D341Med (cell line): ENCODE data around the gene MCL1.
"Not testable (repeated sequence)": the region's sequence is repeated elsewhere in the genome, so short reads cannot be mapped to it uniquely, and the experiment has no call there.

Experiments
- DNase-seq: peaks from one replicate; pipeline ENCODE4 v3.0.0; 2012; ENCODE audit warnings: low spot score

MCL1 gene

DNA sequence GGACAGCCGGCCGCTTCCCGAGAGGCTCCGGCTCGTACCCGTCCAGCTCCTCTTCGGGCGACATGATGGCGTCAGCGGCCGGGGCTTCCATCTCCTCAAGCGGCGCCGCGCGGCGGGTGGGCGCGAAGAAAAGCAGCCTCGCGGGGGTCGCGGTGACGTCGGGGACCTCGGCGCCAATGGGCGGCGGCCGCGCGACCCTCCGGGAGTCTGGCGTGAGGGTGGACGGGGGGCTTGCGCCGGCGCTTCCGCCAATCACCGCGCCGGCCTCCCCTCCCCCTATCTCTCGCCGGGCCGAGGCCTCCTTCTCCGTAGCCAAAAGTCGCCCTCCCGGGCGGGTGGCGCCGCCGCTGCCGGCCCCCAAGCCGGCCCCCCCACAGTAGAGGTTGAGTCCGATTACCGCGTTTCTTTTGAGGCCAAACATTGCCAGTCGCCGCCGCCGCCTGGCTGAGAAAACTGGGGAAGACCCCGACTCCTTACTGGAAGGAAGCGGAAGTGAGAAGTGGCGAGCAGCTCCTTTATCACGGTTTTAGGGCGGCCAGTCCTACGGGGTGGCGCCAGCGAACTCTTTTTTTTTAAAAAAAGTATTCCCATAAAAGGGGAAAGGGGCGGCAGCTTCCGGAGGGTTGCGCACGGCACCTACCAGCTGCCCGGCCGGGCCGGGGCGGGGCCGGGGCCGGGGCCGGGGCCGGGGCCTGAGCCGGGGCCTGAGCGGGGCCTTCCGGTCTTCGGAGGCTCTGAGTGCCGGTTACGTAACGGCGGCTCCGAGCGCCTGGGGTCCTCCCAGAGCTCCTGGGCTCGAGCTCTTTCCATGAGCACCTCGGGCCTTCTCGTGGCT, at the start of gene MCL1:
Gene MCL1, minus strand, starts transcription at position 501 of the 835 bp plus-strand sequence. Its CDS starts 80 bp downstream, at position 421.
- peak; percentile 96 for DNase-seq

DNA sequence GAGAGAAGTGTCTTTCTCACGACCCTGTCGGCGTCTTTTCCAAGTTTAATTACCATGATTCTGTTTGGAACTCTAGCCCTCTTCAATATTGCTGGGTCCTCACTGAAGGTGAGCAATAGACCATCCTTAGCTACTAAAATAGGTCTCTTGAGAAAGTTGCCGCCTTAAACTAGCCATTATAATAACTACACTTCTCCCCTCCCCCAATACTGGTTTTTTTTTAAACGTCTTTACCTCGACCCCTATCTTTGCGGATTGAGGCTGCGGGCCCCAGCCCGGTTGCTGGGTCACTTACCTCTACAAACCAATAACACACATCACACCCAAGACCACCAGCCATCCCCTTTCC, 49.3 kb upstream of the MCL1 start:
- DNase-seq = no peak

DNA sequence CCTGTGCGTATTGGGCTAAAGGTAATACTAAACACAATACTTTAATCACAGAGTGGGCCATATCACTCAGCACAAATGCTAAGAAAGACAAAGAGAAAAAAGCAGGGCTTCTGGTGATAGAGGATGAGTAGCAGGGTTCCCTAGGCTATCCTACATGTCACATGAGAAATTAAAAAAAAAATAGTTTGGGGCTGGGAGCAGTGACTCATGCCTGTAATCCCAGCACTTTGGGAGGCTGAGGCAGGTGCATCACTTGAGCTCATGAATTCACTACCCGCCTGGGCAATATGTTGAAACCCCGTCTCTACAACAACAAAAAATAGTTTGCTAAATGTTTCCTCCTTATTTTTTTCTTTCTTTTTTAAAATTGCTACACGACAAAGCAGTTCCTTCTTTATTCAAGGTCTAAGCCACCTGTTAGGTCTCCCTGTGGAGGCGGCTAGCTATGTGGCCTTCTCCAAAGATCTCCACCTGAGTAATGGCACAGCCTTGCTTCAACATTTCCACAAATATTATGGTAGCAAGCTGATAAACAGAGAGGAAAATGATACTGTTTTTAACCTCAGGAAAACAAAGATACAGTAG, 48.5 kb upstream of the MCL1 start:
- DNase-seq = no peak

DNA sequence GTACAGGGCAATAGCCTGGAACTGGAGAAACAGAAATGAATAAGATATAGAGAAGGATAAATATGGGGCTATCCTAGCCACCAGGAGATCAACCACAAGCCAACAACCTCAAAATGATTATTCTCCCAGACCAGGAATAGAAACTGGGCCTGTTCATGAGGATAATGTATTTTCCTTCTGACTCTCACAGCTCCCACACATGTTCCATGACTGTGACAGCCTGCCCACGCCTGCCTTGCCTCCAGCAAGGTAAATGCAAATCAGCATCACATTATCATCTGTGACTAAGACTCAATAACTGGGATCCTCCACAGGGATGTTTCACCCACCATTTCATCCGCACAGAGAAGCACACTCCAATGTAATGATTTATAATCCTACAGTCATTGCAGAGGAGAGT, 46.7 kb upstream of the MCL1 start:
- DNase-seq = no peak

DNA sequence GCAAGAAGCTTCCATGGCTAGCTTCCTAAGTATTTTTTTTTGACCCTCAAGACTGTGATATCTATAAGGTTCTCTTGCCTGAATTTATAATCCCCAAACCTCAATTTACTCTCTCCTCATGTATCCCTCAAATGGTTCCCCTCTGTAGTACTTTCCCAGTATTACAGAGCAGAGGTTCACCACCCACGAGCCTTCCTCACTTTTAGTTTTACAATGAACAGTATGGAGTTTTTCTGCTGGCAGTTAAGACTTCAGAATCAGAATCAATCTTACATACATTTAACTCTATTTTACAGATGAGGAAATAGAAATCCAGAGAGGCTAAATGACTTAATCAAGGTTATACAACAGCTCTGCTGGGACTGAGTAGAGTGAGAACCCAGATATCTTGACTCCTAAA, 45.1 kb upstream of the MCL1 start:
- DNase-seq = not testable (repeated sequence)

DNA sequence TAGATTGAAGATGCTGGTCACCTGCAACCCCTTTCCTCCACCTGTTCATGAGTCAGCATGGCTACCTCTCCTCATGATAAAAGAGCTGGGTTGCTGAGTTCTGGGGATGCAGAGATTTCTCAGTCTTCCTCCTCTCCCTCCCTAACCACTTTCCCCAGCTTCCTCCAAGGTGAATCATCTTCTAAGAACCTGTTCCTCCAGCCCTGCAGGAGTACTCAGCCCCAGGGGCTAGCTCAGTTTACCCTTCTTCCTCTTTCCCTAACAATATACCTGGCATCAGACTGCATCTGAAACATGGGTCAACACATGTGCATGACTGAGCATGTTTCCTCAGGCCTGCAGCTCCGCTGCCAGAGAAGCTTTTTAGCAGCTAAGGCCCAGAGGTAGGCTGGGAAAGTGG, 44.7 kb upstream of the MCL1 start:
- not testable (repeated sequence) for DNase-seq

DNA sequence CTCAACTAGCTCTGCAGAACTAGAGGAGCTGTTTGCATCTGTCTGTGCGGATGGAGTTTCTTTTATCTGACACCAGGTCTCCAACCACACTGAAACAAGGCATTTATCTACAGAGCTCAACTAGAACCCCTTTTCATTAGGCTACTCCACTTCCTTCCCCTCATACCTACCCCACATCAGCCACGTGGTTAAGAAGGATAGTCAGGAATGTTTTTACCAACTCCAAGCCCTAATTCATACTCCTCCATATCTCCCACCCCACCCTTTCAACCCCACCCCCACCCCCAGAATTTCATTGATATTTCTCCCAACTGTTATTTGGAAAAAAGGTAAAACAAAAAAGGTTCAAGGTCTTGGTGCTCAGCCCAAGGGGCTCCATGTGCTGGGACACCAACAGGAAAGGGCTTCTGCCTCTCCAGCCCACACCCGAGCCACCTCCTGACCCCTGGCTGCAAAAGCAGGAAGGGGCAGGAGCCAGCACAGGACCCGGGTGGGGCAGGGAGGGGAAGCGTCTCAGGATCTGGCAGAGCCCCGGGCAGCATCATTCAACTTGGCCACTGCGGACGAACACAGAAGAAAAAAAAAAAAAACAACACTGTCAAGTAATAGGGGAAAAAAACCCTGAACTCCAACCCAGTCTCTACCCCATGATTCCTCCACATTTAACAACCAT, 43.0 kb upstream of the MCL1 start:
- no peak for DNase-seq

DNA sequence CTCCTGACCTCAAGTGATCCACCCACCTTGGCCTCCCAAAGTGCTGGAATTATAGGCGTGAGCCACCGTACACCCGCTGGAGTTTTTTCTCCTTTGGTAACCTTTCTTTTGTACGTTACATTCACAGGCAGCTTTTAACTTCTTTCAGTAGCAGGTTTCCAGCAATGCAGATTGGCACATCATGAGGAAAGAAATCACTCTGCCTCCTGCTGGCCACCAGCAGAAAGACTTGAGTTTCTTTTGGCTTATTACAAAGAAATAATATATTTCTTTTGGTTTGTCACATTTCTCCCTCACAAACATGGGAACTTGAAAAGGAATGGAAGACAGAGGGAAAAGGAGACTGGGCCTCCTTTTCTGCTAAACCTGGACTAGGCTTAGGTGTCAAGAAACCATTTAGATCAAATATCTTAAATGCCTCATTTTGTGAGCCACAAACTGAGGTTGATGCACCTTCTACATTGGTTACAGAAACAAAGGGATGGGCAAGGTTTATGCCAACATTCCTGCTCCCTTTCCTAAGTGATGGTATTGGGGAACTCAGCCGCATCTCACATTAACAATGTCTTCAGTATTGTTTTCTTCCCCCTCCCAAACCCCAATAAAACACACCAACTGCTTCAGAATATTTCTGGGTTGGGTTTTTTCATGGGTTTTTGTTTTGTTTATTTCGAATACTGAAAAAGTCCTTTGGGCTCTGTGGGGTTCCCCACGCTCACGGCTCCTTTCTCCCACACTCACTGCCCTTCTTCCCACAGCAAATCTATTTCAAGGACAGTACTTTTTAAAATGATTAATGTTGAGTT, 42.3 kb upstream of the MCL1 start:
- peak; percentile 63 for DNase-seq

DNA sequence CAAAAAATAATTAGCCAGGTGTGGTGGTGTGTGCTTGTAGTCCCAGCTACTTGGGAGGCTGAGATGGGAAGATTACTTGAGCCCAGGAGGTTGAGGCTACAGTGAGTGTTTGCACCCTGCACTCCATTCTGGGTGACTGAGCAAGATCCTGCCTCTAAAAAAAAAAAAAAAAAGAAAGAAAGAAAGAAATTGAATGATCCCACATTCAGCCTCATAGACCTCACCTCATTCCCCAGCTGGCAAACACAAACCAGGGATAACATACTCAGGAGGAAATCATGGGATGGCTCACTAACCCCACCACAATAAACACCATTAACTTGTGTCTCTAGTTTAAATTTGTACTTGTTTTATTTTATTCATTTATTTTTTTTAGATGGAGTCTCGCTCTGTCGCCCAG, 41.5 kb upstream of the MCL1 start:
- no peak for DNase-seq

DNA sequence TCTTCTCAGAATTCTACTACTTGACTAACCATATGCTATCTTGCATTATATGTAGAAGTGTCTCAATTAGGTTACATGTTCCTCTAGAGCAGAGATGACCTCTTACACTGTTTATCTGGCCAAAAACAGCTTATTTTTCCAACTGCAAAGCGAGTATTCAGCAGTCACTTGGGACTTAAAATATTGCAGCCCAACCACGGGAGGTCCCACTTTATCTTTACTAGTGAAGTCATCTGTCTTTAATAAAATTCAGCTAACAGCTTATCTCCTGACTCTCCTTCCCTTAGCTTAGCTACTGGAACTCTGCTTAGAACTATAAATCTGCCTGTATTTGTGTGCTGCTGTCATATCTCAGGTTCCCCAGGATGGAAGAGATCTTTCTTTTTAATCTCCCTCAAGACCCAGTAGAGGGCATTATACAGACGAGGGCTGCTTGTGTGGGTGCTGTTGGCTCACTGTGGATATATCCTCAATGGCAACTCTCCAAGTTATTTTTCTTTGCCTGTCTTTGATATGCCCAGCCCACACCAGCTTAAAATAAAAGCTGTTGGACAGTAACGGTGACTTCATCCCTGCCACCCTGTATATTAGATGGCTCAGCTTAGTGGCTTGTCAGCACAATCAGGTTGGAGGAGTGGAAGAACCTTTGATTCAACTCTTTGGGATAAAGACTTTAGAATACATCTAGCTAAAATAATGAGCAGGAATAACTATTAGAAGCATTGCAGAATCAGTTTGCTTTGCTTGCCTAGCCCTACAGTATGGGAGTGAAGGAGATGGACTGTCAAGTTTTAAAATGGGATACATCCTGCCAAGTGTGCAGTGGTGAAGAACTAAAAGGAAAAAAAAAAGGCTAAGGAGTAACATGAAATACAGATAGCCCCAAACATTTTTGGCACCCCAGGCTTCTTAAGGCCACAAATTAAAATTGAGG, 40.4 kb upstream of the MCL1 start:
- DNase-seq = peak; percentile 77

DNA sequence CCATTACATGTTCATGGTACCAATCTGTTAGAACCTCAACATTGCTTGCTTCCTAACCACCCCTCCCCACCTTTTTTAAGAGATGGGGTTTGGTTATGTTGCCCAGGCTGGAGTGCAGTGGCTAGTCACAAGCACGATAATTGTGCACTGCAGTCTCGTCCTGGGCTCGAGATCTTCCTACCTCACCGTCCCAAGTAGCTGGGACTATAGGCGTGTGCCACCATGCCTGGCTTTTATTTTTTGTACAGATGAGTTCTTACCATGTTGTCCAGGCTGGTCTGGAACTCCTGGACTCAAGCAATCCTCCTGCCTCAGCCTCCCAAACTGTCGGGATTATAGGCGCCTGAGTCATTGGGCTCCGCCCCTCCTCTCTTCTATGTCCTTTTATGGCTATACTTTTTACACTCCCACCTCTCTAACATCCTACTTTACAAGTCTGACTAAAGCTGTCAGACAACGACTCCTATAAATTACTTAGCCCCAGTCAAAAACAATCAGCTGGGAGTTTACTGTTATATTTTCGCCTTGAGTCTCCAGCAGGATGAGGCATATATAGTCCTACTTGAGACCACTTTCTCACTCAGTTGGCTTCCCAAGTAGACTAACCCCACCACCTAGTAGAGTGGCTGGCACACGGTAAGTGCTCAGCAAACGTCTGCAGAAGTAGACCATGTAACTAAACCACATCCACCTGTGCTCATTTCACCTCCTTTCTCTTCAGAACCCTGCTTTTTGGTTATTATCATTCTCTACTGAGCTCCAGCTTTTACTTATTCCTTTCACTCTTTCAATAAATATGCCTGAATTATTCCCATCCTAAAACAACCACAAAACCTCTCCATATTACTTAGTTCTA, 36.2 kb upstream of the MCL1 start:
- DNase-seq = no peak

DNA sequence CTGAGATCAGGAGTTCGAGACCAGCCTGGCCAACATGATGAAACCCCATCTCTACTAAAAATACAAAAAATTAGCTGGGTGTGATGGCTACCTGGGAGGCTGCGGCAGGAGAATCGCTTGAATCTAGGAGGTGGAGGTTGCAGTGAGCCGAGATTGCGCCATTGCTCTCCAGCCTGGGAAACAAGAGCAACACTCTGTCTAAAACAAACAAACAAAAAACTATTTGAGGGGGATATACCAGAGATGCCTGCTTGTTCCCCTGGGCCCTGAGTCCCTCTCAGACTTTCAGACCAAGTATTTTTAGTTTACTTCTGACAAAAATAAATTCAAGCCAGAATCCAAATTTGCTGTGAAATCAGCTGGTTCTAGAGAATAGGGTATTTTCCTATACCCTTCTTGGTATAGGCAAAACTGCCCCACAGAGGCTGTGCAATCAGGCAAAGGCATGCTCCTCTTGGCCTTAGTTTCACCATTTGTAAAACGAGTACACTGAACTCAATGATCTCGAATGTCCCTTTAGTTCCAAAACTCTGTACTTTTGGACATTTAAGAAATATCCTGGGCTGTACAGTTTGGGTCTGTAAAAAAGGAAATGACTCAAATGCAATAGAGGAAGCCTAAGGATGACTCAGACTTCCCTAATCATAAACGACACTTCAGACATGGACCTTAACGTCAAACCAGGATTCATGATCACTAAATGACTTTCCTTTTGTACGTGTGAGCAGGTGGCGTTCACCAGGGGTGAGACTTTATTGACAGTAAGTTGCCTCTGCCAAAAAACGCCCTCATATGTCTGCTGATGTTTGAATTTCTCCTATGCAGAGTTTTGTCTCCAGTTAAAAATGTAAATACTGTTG, 33.9 kb upstream of the MCL1 start:
- DNase-seq = no peak

DNA sequence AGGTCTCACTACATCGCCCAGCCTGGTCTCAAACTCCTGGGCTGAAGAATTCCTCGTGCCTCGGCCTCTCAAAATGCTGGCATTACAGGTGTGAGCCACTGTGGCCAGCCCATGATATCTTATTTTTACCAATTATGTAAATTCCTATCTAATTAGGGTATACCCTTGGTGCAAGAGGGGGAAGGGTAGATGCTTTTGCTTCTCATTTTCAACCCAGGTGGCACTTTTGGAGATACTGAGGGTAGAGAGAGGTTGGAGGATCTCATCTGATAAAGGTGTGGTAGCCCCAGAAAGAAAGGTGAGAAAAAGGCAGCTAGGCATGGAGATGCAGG, 32.6 kb upstream of the MCL1 start:
- DNase-seq = no peak

DNA sequence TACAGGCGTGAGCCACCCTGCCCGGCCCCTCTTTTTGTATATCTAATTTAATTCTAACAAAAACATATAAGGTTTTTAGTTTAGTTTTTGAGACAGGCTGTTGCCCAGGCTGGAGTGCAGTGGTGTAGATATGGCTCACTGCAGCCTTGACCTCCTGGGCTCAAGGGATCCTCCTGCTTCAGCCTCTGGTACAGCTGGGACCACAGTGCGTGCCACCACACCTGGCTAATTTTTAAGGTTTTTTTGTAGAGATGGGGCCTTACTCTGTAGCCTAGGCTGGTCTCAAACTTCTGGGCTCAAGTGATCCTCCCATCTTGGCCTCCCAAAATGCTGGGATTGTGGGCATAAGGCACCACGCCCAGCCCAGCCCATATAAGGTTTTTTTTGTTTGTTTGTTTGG, 31.2 kb upstream of the MCL1 start:
- DNase-seq = no peak

DNA sequence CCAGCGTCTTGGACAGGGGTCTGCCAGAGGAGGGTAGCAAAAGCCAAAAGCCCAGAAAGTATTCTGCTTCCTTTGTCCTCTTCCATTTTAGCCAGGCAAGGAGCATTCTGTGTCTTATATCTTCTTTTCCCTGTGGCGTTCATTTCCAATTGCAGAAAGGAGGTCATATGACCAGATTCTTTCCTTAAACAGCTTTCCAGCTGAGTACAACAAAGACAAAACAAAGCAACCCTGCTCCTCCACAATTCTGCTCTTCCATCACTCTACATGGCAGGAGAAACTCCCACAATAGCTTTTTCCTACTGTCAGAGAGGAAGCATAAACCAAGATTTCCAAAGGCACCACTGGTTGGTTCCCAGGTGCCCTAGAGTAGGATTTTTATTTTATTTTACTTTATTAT, 30.3 kb upstream of the MCL1 start:
- no peak for DNase-seq

DNA sequence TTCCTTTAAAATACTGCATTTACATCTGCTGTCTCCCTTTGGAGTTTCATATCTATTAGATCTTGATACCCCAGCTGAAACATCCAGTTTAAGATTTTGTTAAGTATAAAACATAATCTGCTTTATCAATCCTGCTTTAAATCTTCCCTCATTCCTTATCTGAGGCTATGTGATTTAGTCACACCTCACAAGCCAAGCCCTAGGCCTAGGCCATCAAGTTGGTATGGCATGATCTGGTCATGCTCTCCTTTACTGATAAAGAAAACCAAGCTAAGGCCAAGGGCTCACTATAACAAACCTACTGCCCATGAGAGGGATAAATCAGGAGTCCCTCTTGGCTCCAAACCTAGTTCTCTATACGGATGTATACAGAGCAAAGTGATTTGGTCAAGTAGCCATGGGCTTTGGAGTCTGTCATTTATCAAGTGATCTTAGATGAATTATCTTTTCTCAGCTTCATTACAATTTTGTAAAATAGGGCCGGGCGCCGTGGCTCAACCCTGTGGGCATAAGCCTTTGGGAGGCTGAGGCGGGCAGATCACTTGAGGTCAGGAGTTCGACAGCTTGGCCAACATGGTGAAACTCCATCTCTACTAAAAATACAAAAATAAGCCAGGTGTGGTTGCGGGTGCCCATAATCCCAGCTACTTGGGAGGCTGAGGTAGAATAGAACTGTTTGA, 27.2 kb upstream of the MCL1 start:
- DNase-seq = no peak

DNA sequence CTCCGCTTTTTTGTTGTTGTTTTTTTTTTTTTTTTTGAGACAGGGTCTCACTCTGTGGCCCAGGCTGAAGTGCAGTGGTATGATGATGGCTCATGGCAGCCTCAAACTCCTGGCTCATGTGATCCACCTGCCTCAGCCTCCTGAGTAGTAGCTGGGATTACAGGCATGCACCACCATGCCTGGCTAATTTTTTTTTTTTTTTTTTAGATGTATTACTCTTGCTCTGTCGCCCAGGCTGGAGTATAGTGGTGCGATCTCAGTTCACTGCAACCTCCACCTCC, 26.0 kb upstream of the MCL1 start:
- DNase-seq = not testable (repeated sequence)

DNA sequence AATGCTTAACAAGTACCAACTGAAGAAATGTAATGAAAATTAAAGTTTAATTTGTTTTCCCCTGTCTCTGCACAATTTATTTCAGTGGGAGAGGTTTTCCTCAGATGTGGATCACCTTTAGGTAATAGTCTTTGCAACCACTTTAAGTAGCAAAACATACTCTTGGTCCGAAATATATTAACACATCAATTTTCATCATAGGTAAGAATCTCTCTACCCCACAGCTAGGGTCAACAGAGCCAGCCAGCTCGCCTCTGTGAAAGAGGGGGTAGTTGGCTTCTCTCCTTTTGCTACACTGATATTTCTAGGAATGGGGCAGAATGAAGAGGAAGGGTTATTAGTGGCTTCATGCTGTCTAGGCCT, 24.8 kb upstream of the MCL1 start:
- DNase-seq = no peak

DNA sequence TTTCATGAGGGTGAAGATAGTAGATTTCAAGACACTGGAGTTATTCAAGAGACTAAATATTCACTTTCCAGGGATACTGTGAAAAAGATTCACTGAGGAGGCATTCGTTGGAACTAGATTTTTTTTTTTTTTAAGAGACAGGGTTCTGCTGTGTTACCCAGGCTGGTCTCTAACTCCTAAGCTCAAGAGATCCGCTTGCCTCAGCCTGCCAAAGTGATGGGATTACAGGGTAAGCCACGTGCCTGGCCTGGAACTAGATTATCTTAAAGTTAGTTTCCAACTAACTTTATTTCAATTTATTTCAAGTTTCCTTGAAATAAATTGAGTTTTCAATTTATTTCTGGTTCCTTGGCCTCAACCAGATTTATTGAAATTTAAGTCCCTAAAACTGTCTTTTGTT, 24.3 kb upstream of the MCL1 start:
- no peak for DNase-seq
